ENCODE data around the gene ARHGAP23. TPM values are rescaled to one million over a fixed set of nuclear protein-coding genes. Genes with fewer than 3 reads are reported as not detected.

Gene ARHGAP23
- polyA plus RNA-seq, 3 donors, result 46.5 to 63.1 (median 54.8) TPM

DNA sequence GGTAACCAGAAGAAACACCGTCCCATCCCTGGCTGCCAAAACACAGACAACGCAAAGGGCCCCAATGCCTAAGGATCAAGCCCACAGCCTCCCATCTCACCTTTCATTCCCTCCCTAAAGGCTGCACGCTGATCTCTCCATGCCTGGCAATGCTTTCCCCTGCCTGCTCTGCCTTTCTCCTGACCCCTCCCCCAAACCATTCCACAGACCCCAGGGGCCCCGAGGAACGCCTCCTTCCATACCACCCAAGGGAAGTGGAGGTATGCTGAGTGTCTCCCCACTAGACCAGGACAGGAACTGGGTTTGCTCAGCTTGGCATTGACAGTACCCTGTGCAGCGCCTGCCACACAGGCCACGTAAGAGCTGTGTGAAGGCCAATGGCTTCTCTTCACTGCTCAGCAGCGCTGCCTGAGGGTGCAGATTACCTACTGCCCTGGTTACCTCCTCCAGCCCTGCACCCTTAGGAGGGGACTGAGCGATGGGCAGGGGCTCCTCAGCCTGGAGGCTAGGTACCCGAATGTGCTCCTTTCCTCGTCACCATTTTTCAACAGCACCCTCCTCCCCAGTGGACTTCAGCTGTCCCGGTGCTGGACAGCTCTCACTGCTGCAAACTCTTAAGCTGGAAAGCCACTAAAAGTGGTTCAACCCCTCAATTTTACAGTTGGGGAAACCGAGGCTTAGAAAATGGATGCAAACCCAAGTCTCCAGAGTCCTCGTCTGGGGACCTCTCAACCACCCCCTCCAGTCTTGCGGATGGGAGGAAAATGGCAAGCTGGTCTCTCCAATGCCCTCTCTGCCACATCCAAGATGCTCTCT is 132.4 kb downstream of the ARHGAP23 start:
- DNase-seq (ENCODE audit: low read depth in 3 of 3, low spot score in 2 of 3), result no peak

DNA sequence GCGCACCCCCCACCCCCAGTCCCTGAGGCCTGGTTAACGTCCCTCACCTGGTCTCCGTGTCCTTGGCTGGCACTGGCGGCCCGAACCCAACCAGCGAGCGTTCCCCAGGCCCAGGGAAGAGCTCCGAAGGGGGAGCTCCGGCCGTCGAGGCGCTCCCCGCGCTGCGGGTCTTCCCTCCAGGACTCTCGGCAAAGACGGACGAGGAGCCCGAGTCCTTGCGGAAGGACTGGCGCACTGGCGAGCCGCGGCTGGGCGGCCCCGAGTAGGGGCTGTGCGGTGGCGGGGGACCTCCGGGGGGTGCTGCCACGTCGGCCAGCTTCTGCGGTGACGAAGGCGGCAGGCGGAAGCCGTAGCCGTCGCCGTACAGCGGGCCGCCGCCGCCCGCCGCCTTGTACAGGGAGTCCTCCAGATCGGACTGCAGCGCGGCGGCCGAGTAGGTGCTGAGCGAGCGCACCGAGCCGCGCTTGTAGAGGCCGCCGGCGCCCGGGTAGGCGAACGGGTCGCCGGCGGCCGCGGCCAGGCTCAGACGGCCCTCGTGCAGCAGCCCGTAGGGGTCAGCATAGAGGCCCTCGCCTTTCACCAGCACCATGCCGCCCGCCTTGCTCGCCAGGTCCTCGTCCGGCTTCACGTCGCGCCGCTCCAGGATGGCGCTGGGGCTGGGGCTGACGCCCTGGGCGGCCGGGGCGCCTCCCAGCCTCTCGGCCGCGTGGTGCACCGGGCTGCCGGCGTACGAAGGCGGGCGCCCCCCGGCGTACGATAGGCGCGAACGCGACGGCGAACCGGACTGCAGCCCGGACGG is 133.4 kb downstream of the ARHGAP23 start:
- DNase-seq (ENCODE audit: low read depth in 3 of 3, low spot score in 2 of 3), result no peak

Other genes starting within 250 kb of the ARHGAP23 start
- gene TBC1D3, start 235.9 kb upstream of the ARHGAP23 start, polyA plus RNA-seq (ENCODE audit: insufficient read length in 3 of 3), result 1 to 10 TPM in 1 of 3 donors, not detected in 2; 3.5 TPM
- 10 to 100 TPM; 66.6 to 73.1 (median 68.4) TPM for gene MRPL45, start 131.3 kb upstream of the ARHGAP23 start, polyA plus RNA-seq (ENCODE audit: insufficient read length in 3 of 3)
- gene GPR179, start 84.5 kb upstream of the ARHGAP23 start, polyA plus RNA-seq (ENCODE audit: insufficient read length in 3 of 3), result under 1 TPM; 0.03 to 0.07 (median 0.06) TPM
- gene SOCS7, start 76.6 kb upstream of the ARHGAP23 start, polyA plus RNA-seq (ENCODE audit: insufficient read length in 3 of 3), result 10 to 100 TPM; 16.8 to 18.6 (median 18.6) TPM
- gene SRCIN1, start 177.5 kb downstream of the ARHGAP23 start, polyA plus RNA-seq (ENCODE audit: insufficient read length in 3 of 3), result 1 to 10 TPM; 2.4 to 2.7 (median 2.6) TPM
- gene EPOP, start 246.5 kb downstream of the ARHGAP23 start, polyA plus RNA-seq (ENCODE audit: insufficient read length in 3 of 3), result 1 to 10 TPM; 1.2 to 1.4 (median 1.3) TPM

Data from right renal cortex interstitium (tissue), 3 donors.